OCI-LY3 (cell line): ENCODE data around the gene PILRA.
"Not testable (repeated sequence)": the region's sequence is repeated elsewhere in the genome, so short reads cannot be mapped to it uniquely, and the experiment has no call there.

Source experiments
- CTCF ChIP-seq: fragments of 200-600, 300-600 bp; sonication (generic); IDR thresholded peaks from 2 replicates; pipeline ENCODE4 v1.5.1; 2014; ENCODE audit warnings: antibody characterized with exemption, low read length, low read depth
- EZH2phosphoT487 ChIP-seq: fragments of 200-600 bp; shearing (Covaris generic); IDR thresholded peaks from 2 replicates; pipeline ENCODE4 v1.6.1; 2018; ENCODE audit warnings: antibody characterized with exemption, mixed run types, low read depth

- TF ChIP-seq CTCF, EZH2phosphoT487: not testable (repeated sequence)
These were observed 8.4 kb downstream of the PILRA start for GRCh38 chr7:100381531-100382233.
